ENCODE measurements around the gene SSRP1.

SSRP1 gene

DNA sequence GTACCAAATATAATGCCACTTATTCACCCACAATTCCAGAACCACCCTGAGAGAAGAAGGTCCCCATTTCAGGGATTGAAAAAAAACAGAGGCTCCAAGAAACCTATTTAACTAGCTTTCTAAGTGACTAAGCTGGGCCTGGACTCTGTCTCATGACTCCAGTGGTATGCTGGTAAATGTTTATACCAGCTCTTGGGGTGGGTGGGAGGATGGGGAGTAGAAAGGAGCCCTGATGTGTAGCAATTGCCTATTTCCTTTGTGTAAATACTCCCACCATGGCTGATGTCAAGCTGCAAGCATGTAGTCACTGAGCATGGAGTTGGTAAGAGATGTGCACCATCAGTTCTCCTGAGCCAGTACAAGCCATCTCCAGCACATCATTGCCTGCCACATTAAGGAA, 42.5 kb upstream of the SSRP1 start:
- Histone ChIP-seq H3K9me3 (ENCODE audit: control insufficient read depth, low read length) (no peaks in the 10 kb centered on the region), H3K27ac (ENCODE audit: low read length, poor library complexity, severe bottlenecking) (no peak overlapping the region), H4K8ac (ENCODE audit: low read length) (no peak overlapping the region), H3K23ac (ENCODE audit: low read length in 2 of 2) (no peak overlapping the region), H3K79me1 (replicated peaks; ENCODE audit: low read length, poor library complexity, severe bottlenecking) (no peaks in the 10 kb centered on the region), H3K9ac (ENCODE audit: low read length) (no peak overlapping the region), H2BK5ac (ENCODE audit: low read depth, low read length, poor library complexity, severe bottlenecking) (no peak overlapping the region), H3K4me3 (ENCODE audit: insufficient read depth in 1 of 2, low read depth in 1 of 2, low read length in 2 of 2) (no peak overlapping the region), H2BK15ac (ENCODE audit: low read depth, poor library complexity, severe bottlenecking) (no peak overlapping the region), H2AK5ac (ENCODE audit: low read length, severe bottlenecking) (no peak overlapping the region), H3K4me2 (ENCODE audit: low read length, poor library complexity, severe bottlenecking) (no peak overlapping the region), H4K91ac (ENCODE audit: low read length) (no peak overlapping the region), H3K27me3 (ENCODE audit: control insufficient read depth in 1 of 2, insufficient read depth in 1 of 2, low read length in 2 of 2) (peaks cover 0 to 27% of the 10 kb centered on the region in 2 experiments), H3K14ac (ENCODE audit: low read length in 2 of 2) (no peak overlapping the region), H3K36me3 (ENCODE audit: control insufficient read depth in 1 of 2, insufficient read depth in 2 of 2, low read depth in 1 of 2, low read length in 2 of 2) (no peaks in the 10 kb centered on the region), H3K4ac (ENCODE audit: low read depth in 1 of 2, low read length in 2 of 2) (no peak overlapping the region), H3K18ac (ENCODE audit: low read depth in 1 of 2, low read length in 2 of 2) (no peak overlapping the region), H2BK12ac (ENCODE audit: low read length in 2 of 2) (no peak overlapping the region), H2BK120ac (ENCODE audit: low read depth, low read length) (no peak overlapping the region), H3K4me1 (ENCODE audit: control insufficient read depth, insufficient read depth, low read depth, low read length) (no peaks in the 10 kb centered on the region), H2AFZ (ENCODE audit: low read depth, low read length) (no peak overlapping the region)
- peak; percentile 37 for DNase-seq

DNA sequence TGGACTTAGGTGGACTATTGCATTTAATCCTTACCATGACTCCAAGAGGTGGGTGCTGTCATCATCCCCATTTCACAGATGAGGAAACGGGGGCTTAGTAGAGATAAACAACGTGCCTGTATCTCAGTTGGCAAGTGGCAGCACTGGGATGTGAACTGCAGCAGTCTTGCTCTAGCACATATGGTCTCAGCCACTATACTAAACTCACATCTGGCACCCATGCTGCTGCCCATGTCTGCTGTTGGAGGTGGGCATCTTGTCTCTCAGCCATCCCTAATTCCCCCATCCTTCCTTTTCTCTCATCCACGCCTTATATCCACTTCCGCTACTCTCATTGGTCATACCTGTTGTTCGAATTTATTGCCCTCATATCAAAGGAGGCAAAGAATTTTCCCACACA, 41.4 kb upstream of the SSRP1 start:
- no peak overlapping the region for H4K91ac ChIP-seq (ENCODE audit: low read length)
- no peak overlapping the region for H3K23ac ChIP-seq (ENCODE audit: low read length in 2 of 2)
- H2BK5ac ChIP-seq (ENCODE audit: low read depth, low read length, poor library complexity, severe bottlenecking): no peak overlapping the region
- no peak overlapping the region for H3K9ac ChIP-seq (ENCODE audit: low read length)
- H3K9me3 ChIP-seq (ENCODE audit: control insufficient read depth, low read length): no peaks in the 10 kb centered on the region
- H2BK12ac ChIP-seq (ENCODE audit: low read length in 2 of 2): no peak overlapping the region
- H3K4ac ChIP-seq (ENCODE audit: low read depth in 1 of 2, low read length in 2 of 2): no peak overlapping the region
- no peak for DNase-seq
- H3K14ac ChIP-seq (ENCODE audit: low read length in 2 of 2): no peak overlapping the region
- no peak overlapping the region for H3K4me3 ChIP-seq (ENCODE audit: insufficient read depth in 1 of 2, low read depth in 1 of 2, low read length in 2 of 2)
- H3K27ac ChIP-seq (ENCODE audit: low read length, poor library complexity, severe bottlenecking): no peak overlapping the region
- WGBS: 60% methylated on average over 5 of the region's 5 CpGs
- no peak overlapping the region for H2AK5ac ChIP-seq (ENCODE audit: low read length, severe bottlenecking)
- no peak overlapping the region for H4K8ac ChIP-seq (ENCODE audit: low read length)
- H2BK120ac ChIP-seq (ENCODE audit: low read depth, low read length): no peak overlapping the region
- no peak overlapping the region for H3K18ac ChIP-seq (ENCODE audit: low read depth in 1 of 2, low read length in 2 of 2)
- no peak overlapping the region for H2BK15ac ChIP-seq (ENCODE audit: low read depth, poor library complexity, severe bottlenecking)
- H3K36me3 ChIP-seq (ENCODE audit: control insufficient read depth in 1 of 2, insufficient read depth in 2 of 2, low read depth in 1 of 2, low read length in 2 of 2): no peaks in the 10 kb centered on the region
- no peak overlapping the region for H2AFZ ChIP-seq (ENCODE audit: low read depth, low read length)
- no peak overlapping the region for H3K4me2 ChIP-seq (ENCODE audit: low read length, poor library complexity, severe bottlenecking)
- H3K27me3 ChIP-seq (ENCODE audit: control insufficient read depth in 1 of 2, insufficient read depth in 1 of 2, low read length in 2 of 2): peaks cover 0 to 34% of the 10 kb centered on the region in 2 experiments
- no peaks in the 10 kb centered on the region for H3K4me1 ChIP-seq (ENCODE audit: control insufficient read depth, insufficient read depth, low read depth, low read length)
- no peaks in the 10 kb centered on the region for H3K79me1 ChIP-seq (replicated peaks; ENCODE audit: low read length, poor library complexity, severe bottlenecking)

DNA sequence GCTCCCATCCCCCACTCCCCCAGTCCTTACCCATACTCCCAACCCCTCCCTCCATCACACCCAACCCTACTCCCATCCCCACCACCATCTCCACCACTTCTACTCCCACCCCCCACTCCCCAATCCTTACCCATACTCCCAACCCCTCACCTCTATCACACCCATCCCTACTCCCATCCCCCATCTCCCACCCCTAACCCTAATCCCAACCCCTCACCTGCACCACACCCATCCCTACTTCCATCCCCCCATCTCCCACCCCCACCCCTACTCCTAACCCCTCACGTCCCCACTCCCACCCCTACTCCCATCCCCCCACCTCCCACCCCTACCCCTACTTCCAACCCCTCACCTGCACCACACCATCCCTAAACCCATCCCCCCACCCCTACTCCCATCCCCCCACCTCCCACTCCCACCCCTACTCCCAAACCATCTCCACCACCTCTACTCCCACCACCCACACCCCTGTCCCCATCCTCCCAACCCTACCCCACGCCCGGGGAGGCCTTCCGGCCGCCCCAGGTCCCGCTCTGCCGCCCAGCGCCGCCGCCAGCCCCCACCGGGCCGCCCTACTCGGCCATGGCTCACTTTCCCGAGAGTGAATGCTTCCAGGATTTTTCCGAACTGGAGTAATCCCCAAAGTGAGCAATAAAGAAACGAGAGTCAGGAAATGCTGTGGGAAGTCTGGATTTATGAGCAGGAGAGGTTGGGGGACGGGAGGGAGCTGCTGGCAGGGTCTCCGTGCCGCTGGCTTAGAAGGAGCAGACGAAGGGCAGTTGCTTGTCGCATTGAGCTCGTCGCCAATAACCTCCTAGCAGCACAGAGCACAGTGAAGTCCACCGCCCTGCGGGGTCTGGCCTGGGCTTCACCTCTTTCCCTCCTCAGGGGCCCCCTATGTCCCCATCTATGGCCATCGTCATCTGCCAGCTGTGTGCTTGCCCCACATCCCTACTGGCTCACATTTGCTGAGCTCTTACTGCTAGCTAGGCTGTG, 40.7 kb upstream of the SSRP1 start:
- Histone ChIP-seq H4K91ac (ENCODE audit: low read length) (no peak overlapping the region), H3K27me3 (ENCODE audit: control insufficient read depth in 1 of 2, insufficient read depth in 1 of 2, low read length in 2 of 2) (peaks cover 0 to 35% of the 10 kb centered on the region in 2 experiments), H3K4ac (ENCODE audit: low read depth in 1 of 2, low read length in 2 of 2) (no peak overlapping the region), H3K23ac (ENCODE audit: low read length in 2 of 2) (no peak overlapping the region), H3K4me3 (ENCODE audit: insufficient read depth in 1 of 2, low read depth in 1 of 2, low read length in 2 of 2) (no peak overlapping the region), H2AK5ac (ENCODE audit: low read length, severe bottlenecking) (no peak overlapping the region), H2BK12ac (ENCODE audit: low read length in 2 of 2) (no peak overlapping the region), H3K36me3 (ENCODE audit: control insufficient read depth in 1 of 2, insufficient read depth in 2 of 2, low read depth in 1 of 2, low read length in 2 of 2) (no peaks in the 10 kb centered on the region), H4K8ac (ENCODE audit: low read length) (no peak overlapping the region), H3K9me3 (ENCODE audit: control insufficient read depth, low read length) (no peaks in the 10 kb centered on the region), H3K4me1 (ENCODE audit: control insufficient read depth, insufficient read depth, low read depth, low read length) (no peaks in the 10 kb centered on the region), H3K4me2 (ENCODE audit: low read length, poor library complexity, severe bottlenecking) (no peak overlapping the region), H2BK120ac (ENCODE audit: low read depth, low read length) (no peak overlapping the region), H3K27ac (ENCODE audit: low read length, poor library complexity, severe bottlenecking) (no peak overlapping the region), H2BK15ac (ENCODE audit: low read depth, poor library complexity, severe bottlenecking) (no peak overlapping the region), H3K9ac (ENCODE audit: low read length) (no peak overlapping the region), H3K79me1 (replicated peaks; ENCODE audit: low read length, poor library complexity, severe bottlenecking) (no peaks in the 10 kb centered on the region), H3K18ac (ENCODE audit: low read depth in 1 of 2, low read length in 2 of 2) (no peak overlapping the region), H2AFZ (ENCODE audit: low read depth, low read length) (no peak overlapping the region), H3K14ac (ENCODE audit: low read length in 2 of 2) (no peak overlapping the region), H2BK5ac (ENCODE audit: low read depth, low read length, poor library complexity, severe bottlenecking) (no peak overlapping the region)
- WGBS: 37% methylated on average over 25 of the region's 26 CpGs
- DNase-seq: no peak

DNA sequence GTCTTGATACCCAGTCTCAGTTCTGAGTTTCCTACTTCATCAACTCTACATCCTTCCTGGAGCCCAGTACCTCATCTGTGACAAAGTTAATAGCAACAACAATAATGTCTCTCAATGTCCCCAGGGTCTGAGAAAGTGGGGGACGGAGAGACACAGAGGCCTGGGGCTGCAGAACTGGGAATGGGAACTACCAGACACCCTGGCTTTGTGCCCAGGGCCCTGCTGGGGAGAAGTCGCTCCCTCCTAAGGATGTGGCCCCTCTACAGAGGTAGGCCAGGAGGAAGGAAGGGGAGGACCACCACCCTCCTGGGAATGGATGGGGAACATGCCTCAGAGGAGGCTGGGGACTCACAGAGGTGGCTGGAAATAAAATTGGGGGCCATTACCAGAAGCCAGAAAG, 39.8 kb upstream of the SSRP1 start:
- no peak overlapping the region for H2AK5ac ChIP-seq (ENCODE audit: low read length, severe bottlenecking)
- H3K4me2 ChIP-seq (ENCODE audit: low read length, poor library complexity, severe bottlenecking): no peak overlapping the region
- no peaks in the 10 kb centered on the region for H3K79me1 ChIP-seq (replicated peaks; ENCODE audit: low read length, poor library complexity, severe bottlenecking)
- H2AFZ ChIP-seq (ENCODE audit: low read depth, low read length): no peak overlapping the region
- H3K27ac ChIP-seq (ENCODE audit: low read length, poor library complexity, severe bottlenecking): no peak overlapping the region
- H3K23ac ChIP-seq (ENCODE audit: low read length in 2 of 2): no peak overlapping the region
- 75% methylated on average over 2 of the region's 2 CpGs for WGBS
- no peaks in the 10 kb centered on the region for H3K36me3 ChIP-seq (ENCODE audit: control insufficient read depth in 1 of 2, insufficient read depth in 2 of 2, low read depth in 1 of 2, low read length in 2 of 2)
- H3K9me3 ChIP-seq (ENCODE audit: control insufficient read depth, low read length): no peaks in the 10 kb centered on the region
- H3K9ac ChIP-seq (ENCODE audit: low read length): no peak overlapping the region
- H3K4me3 ChIP-seq (ENCODE audit: insufficient read depth in 1 of 2, low read depth in 1 of 2, low read length in 2 of 2): no peak overlapping the region
- H2BK15ac ChIP-seq (ENCODE audit: low read depth, poor library complexity, severe bottlenecking): no peak overlapping the region
- H3K14ac ChIP-seq (ENCODE audit: low read length in 2 of 2): no peak overlapping the region
- H4K91ac ChIP-seq (ENCODE audit: low read length): peak overlapping the region; percentile 67
- H3K4me1 ChIP-seq (ENCODE audit: control insufficient read depth, insufficient read depth, low read depth, low read length): no peaks in the 10 kb centered on the region
- H4K8ac ChIP-seq (ENCODE audit: low read length): no peak overlapping the region
- H3K4ac ChIP-seq (ENCODE audit: low read depth in 1 of 2, low read length in 2 of 2): no peak overlapping the region
- DNase-seq: no peak
- H3K27me3 ChIP-seq (ENCODE audit: control insufficient read depth in 1 of 2, insufficient read depth in 1 of 2, low read length in 2 of 2): peaks cover 0 to 30% of the 10 kb centered on the region in 2 experiments
- no peak overlapping the region for H2BK5ac ChIP-seq (ENCODE audit: low read depth, low read length, poor library complexity, severe bottlenecking)
- no peak overlapping the region for H2BK120ac ChIP-seq (ENCODE audit: low read depth, low read length)
- no peak overlapping the region for H2BK12ac ChIP-seq (ENCODE audit: low read length in 2 of 2)
- H3K18ac ChIP-seq (ENCODE audit: low read depth in 1 of 2, low read length in 2 of 2): no peak overlapping the region
